ENCODE data around the gene PLPP3. TPM values are rescaled to one million over a fixed set of nuclear protein-coding genes. Genes with fewer than 3 reads are reported as not detected.

The PLPP3 gene
- total RNA-seq, 2 experiments from 2014 or later: not detected

GRCh38 chr1:56550138-56550858 is 29.1 kb downstream of the PLPP3 start:
- ChIA-PET CTCF (no interaction called here), POLR2A (no interaction called here)
- Mint-ChIP-seq H3K27ac (no peak overlapping the region), H3K4me1 (ENCODE audit: low read depth) (no peaks in the 10 kb centered on the region), H3K36me3 (ENCODE audit: low read depth) (no peaks in the 10 kb centered on the region), H3K9me3 (no peaks in the 10 kb centered on the region), H3K4me3 (no peak overlapping the region), H3K27me3 (no peaks in the 10 kb centered on the region)
- intact Hi-C loops (cut with micrococcal nuclease): no loop called here
- ATAC-seq: no peak
- no peak for TF ChIP-seq CTCF (IDR thresholded peaks at IDR 0.05)
- DNase-seq: no peak

GRCh38 chr1:56548571-56548970 is 30.8 kb downstream of the PLPP3 start:
- Mint-ChIP-seq H3K27me3 (no peaks in the 10 kb centered on the region), H3K9me3 (no peaks in the 10 kb centered on the region), H3K36me3 (ENCODE audit: low read depth) (no peaks in the 10 kb centered on the region), H3K4me1 (ENCODE audit: low read depth) (no peaks in the 10 kb centered on the region), H3K4me3 (no peak overlapping the region), H3K27ac (no peak overlapping the region)
- TF ChIP-seq CTCF (IDR thresholded peaks at IDR 0.05): no peak
- DNase-seq (no peak), ATAC-seq (no peak)
- intact Hi-C loops (cut with micrococcal nuclease): no loop called here
- ChIA-PET POLR2A (no interaction called here), CTCF (no interaction called here)

- H3K27ac Mint-ChIP-seq: no peak overlapping the region
- CTCF ChIA-PET: interaction anchor here (1.1 kb wide), 1 partner anchor 34 kb away, joined by 3 read pairs; no protein-coding TSS in a partner anchor
- POLR2A ChIA-PET: no interaction called here
- no peak for ATAC-seq
- no peak for TF ChIP-seq CTCF (IDR thresholded peaks at IDR 0.05)
- intact Hi-C loops (cut with micrococcal nuclease): no loop called here
- H3K4me3 Mint-ChIP-seq: no peak overlapping the region
- H3K9me3 Mint-ChIP-seq: no peaks in the 10 kb centered on the region
- no peaks in the 10 kb centered on the region for H3K36me3 Mint-ChIP-seq (ENCODE audit: low read depth)
- no peaks in the 10 kb centered on the region for H3K4me1 Mint-ChIP-seq (ENCODE audit: low read depth)
- no peak for DNase-seq
- no peaks in the 10 kb centered on the region for H3K27me3 Mint-ChIP-seq
Measured at GRCh38 chr1:56547977-56548376, 31.4 kb downstream of the PLPP3 start.

GRCh38 chr1:56547473-56547872 is 31.9 kb downstream of the PLPP3 start:
- H3K27ac Mint-ChIP-seq: no peak overlapping the region
- ATAC-seq (no peak), DNase-seq (no peak)
- no peaks in the 10 kb centered on the region for H3K36me3 Mint-ChIP-seq (ENCODE audit: low read depth)
- H3K4me1 Mint-ChIP-seq (ENCODE audit: low read depth): no peaks in the 10 kb centered on the region
- no peaks in the 10 kb centered on the region for H3K27me3 Mint-ChIP-seq
- ChIA-PET CTCF (interaction anchor here (1.1 kb wide), 1 partner anchor 34 kb away, joined by 3 read pairs; no protein-coding TSS in a partner anchor), POLR2A (no interaction called here)
- intact Hi-C loops (cut with micrococcal nuclease): no loop called here
- no peak overlapping the region for H3K4me3 Mint-ChIP-seq
- TF ChIP-seq CTCF (IDR thresholded peaks at IDR 0.05): no peak
- no peaks in the 10 kb centered on the region for H3K9me3 Mint-ChIP-seq

- no peak overlapping the region for H3K4me3 Mint-ChIP-seq
- H3K9me3 Mint-ChIP-seq: no peaks in the 10 kb centered on the region
- H3K27me3 Mint-ChIP-seq: no peaks in the 10 kb centered on the region
- ChIA-PET POLR2A (no interaction called here), CTCF (no interaction called here)
- intact Hi-C loops (cut with micrococcal nuclease): no loop called here
- H3K4me1 Mint-ChIP-seq (ENCODE audit: low read depth): no peaks in the 10 kb centered on the region
- no peaks in the 10 kb centered on the region for H3K36me3 Mint-ChIP-seq (ENCODE audit: low read depth)
- DNase-seq: no peak
- no peak overlapping the region for H3K27ac Mint-ChIP-seq
- TF ChIP-seq CTCF (IDR thresholded peaks at IDR 0.05): no peak
- ATAC-seq: no peak
Measured at GRCh38 chr1:56545711-56546110, 33.7 kb downstream of the PLPP3 start.
